ENCODE data around the gene CNTNAP1.
"Not testable (repeated sequence)": the region's sequence is repeated elsewhere in the genome, so short reads cannot be mapped to it uniquely, and the experiment has no call there.

The CNTNAP1 gene

GRCh38 chr17:42686520-42687128 is 4.3 kb downstream of the CNTNAP1 start:
- no peak for DNase-seq

- no peak for DNase-seq
Measured at GRCh38 chr17:42687707-42688320, 5.5 kb downstream of the CNTNAP1 start.

GRCh38 chr17:42690596-42690995 is 8.3 kb downstream of the CNTNAP1 start:
- no peak for DNase-seq

GRCh38 chr17:42691021-42691545 is 8.8 kb downstream of the CNTNAP1 start:
- DNase-seq: no peak

- no peak for DNase-seq
Measured at GRCh38 chr17:42692489-42692888, 10.2 kb downstream of the CNTNAP1 start.

GRCh38 chr17:42694524-42694923 is 12.2 kb downstream of the CNTNAP1 start:
- DNase-seq: no peak

- no peak for DNase-seq
Measured at GRCh38 chr17:42695500-42695899, 13.2 kb downstream of the CNTNAP1 start.

GRCh38 chr17:42697108-42697811 is 14.9 kb downstream of the CNTNAP1 start:
- DNase-seq: no peak

- peak; percentile 7 for DNase-seq
Measured at GRCh38 chr17:42698736-42699414, 16.5 kb downstream of the CNTNAP1 start.

- DNase-seq: no peak
Measured at GRCh38 chr17:42699415-42699740, 17.0 kb downstream of the CNTNAP1 start.

- no peak for DNase-seq
Measured at GRCh38 chr17:42700586-42701289, 18.4 kb downstream of the CNTNAP1 start.

- no peak for DNase-seq
Measured at GRCh38 chr17:42702446-42702845, 20.1 kb downstream of the CNTNAP1 start.

GRCh38 chr17:42704490-42704836 is 22.1 kb downstream of the CNTNAP1 start:
- no peak for DNase-seq

GRCh38 chr17:42704837-42705494 is 22.6 kb downstream of the CNTNAP1 start:
- DNase-seq: no peak

GRCh38 chr17:42706732-42707131 is 24.4 kb downstream of the CNTNAP1 start:
- no peak for DNase-seq

GRCh38 chr17:42708588-42708987 is 26.3 kb downstream of the CNTNAP1 start:
- DNase-seq: no peak

- DNase-seq: no peak
Measured at GRCh38 chr17:42709561-42709960, 27.2 kb downstream of the CNTNAP1 start.

GRCh38 chr17:42720996-42721583 is 38.8 kb downstream of the CNTNAP1 start:
- DNase-seq: peak; percentile 83

GRCh38 chr17:42723636-42724035 is 41.3 kb downstream of the CNTNAP1 start:
- DNase-seq: no peak

- DNase-seq: no peak
Measured at GRCh38 chr17:42725143-42725542, 42.8 kb downstream of the CNTNAP1 start.

GRCh38 chr17:42740699-42741098 is 58.4 kb downstream of the CNTNAP1 start:
- DNase-seq: no peak

GRCh38 chr17:42742916-42743315 is 60.6 kb downstream of the CNTNAP1 start:
- not testable (repeated sequence) for DNase-seq

Data from amniotic stem cell (primary cell).